Neural progenitor cell (in vitro differentiated cells): ENCODE data around the gene ARHGAP22. TPM values are rescaled to one million over a fixed set of nuclear protein-coding genes. Genes with fewer than 3 reads are reported as not detected.

ENCODE experiments used
- DNase-seq: peaks from one replicate; pipeline ENCODE4 v3.0.0-alpha.2; 2016; ENCODE audit warnings: low spot score
- H2AFZ ChIP-seq: fragments of 200-600 bp; sonication (generic); replicated peaks from 2 replicates; pipeline ENCODE4 v1.6.1; 2016; ENCODE audit warnings: antibody characterized with exemption
- H3F3A ChIP-seq: fragments of 200-600 bp; sonication (generic); 2 replicates; pipeline ENCODE4 v1.6.1; 2016; ENCODE audit warnings: antibody characterized with exemption, low read depth
- H3K27ac ChIP-seq: fragments of 200-600 bp; sonication (generic); 2 replicates; pipeline ENCODE4 v1.5.1; 2016; ENCODE audit warnings: mild to moderate bottlenecking
- H3K27me3 ChIP-seq: fragments of 200-600 bp; sonication (generic); 2 replicates; pipeline ENCODE4 v1.6.1; 2016; ENCODE audit warnings: mild to moderate bottlenecking, moderate library complexity
- H3K36me3 ChIP-seq: fragments of 200-600 bp; sonication (generic); 2 replicates; pipeline ENCODE4 v1.5.1; 2016
- H3K4me1 ChIP-seq: fragments of 200-600 bp; sonication (generic); 2 replicates; pipeline ENCODE4 v1.6.1; 2016; ENCODE audit warnings: mixed run types
- H3K4me2 ChIP-seq: fragments of 200-600 bp; sonication (generic); 2 replicates; pipeline ENCODE4 v1.6.1; 2016
- H3K4me3 ChIP-seq: fragments of 200-600 bp; sonication (generic); 2 replicates; pipeline ENCODE4 v1.5.1; 2016
- H3K79me2 ChIP-seq: fragments of 200-600 bp; sonication (generic); 2 replicates; pipeline ENCODE4 v1.6.1; 2016; ENCODE audit warnings: low read depth
- H3K9ac ChIP-seq: fragments of 200-600 bp; sonication (generic); 2 replicates; pipeline ENCODE4 v1.6.1; 2016
- H3K9me3 ChIP-seq: fragments of 200-600 bp; sonication (generic); 2 replicates; pipeline ENCODE4 v1.5.1; 2016; ENCODE audit warnings: low read depth
- H4K20me1 ChIP-seq: fragments of 200-600 bp; sonication (generic); 2 replicates; pipeline ENCODE4 v1.6.1; 2016; ENCODE audit warnings: low read depth
- H3K27ac Mint-ChIP-seq: 3 replicates; pipeline ENCODE4 v1.8.0; 2021; ENCODE audit warnings: mixed read lengths
- H3K27me3 Mint-ChIP-seq: 2 replicates; pipeline ENCODE4 v1.8.0; 2022; ENCODE audit warnings: low read depth, mild to moderate bottlenecking, inconsistent platforms, moderate library complexity, mixed read lengths; ENCODE audit not compliant: insufficient read depth
- H3K36me3 Mint-ChIP-seq: 3 replicates; pipeline ENCODE4 v1.8.0; 2021; ENCODE audit warnings: mixed read lengths
- H3K4me1 Mint-ChIP-seq: 3 replicates; pipeline ENCODE4 v1.8.0; 2021; ENCODE audit warnings: mixed read lengths
- H3K4me3 Mint-ChIP-seq: 3 replicates; pipeline ENCODE4 v1.8.0; 2021; ENCODE audit warnings: mild to moderate bottlenecking, moderate library complexity, mixed read lengths
- H3K9me3 Mint-ChIP-seq: 3 replicates; pipeline ENCODE4 v1.8.0; 2020; ENCODE audit warnings: mixed read lengths
- CTCF ChIP-seq: fragments of 200-600 bp; sonication (generic); IDR thresholded peaks from 2 replicates; pipeline ENCODE4 v1.5.1; 2017; ENCODE audit warnings: antibody characterized with exemption, mild to moderate bottlenecking
- EZH2 ChIP-seq: fragments of 200-600 bp; sonication (generic); IDR thresholded peaks from 2 replicates; pipeline ENCODE4 v1.6.1; 2017; ENCODE audit warnings: antibody characterized with exemption, mild to moderate bottlenecking, moderate library complexity
- EZH2phosphoT487 ChIP-seq: fragments of 200-600 bp; sonication (generic); IDR thresholded peaks from 2 replicates; pipeline ENCODE4 v1.6.1; 2017; ENCODE audit warnings: antibody characterized with exemption
- total RNA-seq: library from RNA; depleted of rRNA; stranded (reverse); fragments of >200 nt; gene quantifications from 2 replicates; pipeline ENCODE4 v1.2.3, GENCODE V29; 2015; ENCODE audit warnings: low replicate concordance

Gene ARHGAP22
- total RNA-seq, 1 donor from 2014 or later, result 1.7 TPM

GRCh38 chr10:48520594-48520993 is 84.3 kb downstream of the ARHGAP22 start:
- Histone ChIP-seq H3K9me3 (peaks cover 5% of the 10 kb centered on the region), H2AFZ (no peak overlapping the region), H3F3A (peaks cover 15% of the 10 kb centered on the region), H3K27me3 (peaks cover 17% of the 10 kb centered on the region), H3K9ac (no peak overlapping the region), H3K79me2 (no peaks in the 10 kb centered on the region), H3K36me3 (no peaks in the 10 kb centered on the region), H4K20me1 (no peaks in the 10 kb centered on the region), H3K4me2 (peak overlapping the region; percentile 5), H3K4me1 (peaks cover 23% of the 10 kb centered on the region), H3K4me3 (no peak overlapping the region), H3K27ac (no peak overlapping the region)
- no peak overlapping the region for H3K27ac Mint-ChIP-seq
- no peak for TF ChIP-seq EZH2phosphoT487
- no peak for TF ChIP-seq CTCF
- TF ChIP-seq EZH2, result no peak
- H3K36me3 Mint-ChIP-seq, result no peaks in the 10 kb centered on the region
- peaks cover 6% of the 10 kb centered on the region for H3K4me1 Mint-ChIP-seq
- peak overlapping the region; percentile 33 for H3K4me3 Mint-ChIP-seq
- DNase-seq, result no peak
- peaks cover 30% of the 10 kb centered on the region for H3K27me3 Mint-ChIP-seq
- H3K9me3 Mint-ChIP-seq, result peaks cover 4% of the 10 kb centered on the region

GRCh38 chr10:48520184-48520506 is 84.7 kb downstream of the ARHGAP22 start:
- H3K27me3 ChIP-seq, result peaks cover 17% of the 10 kb centered on the region
- no peak overlapping the region for H3K27ac ChIP-seq
- H3K36me3 ChIP-seq, result peaks cover 3% of the 10 kb centered on the region
- H2AFZ ChIP-seq, result no peak overlapping the region
- Mint-ChIP-seq H3K9me3 (peaks cover 4% of the 10 kb centered on the region), H3K4me3 (no peak overlapping the region), H3K27ac (no peak overlapping the region), H3K36me3 (no peaks in the 10 kb centered on the region), H3K27me3 (peaks cover 30% of the 10 kb centered on the region), H3K4me1 (peaks cover 4% of the 10 kb centered on the region)
- TF ChIP-seq CTCF (no peak), EZH2phosphoT487 (no peak), EZH2 (no peak)
- H3K9me3 ChIP-seq, result peaks cover 10% of the 10 kb centered on the region
- DNase-seq, result peak; percentile 24
- H3K4me1 ChIP-seq, result peaks cover 20% of the 10 kb centered on the region
- H3K4me3 ChIP-seq, result no peak overlapping the region
- H3F3A ChIP-seq, result peaks cover 10% of the 10 kb centered on the region
- H3K4me2 ChIP-seq, result peak overlapping the region; percentile 5
- no peaks in the 10 kb centered on the region for H3K79me2 ChIP-seq
- no peaks in the 10 kb centered on the region for H4K20me1 ChIP-seq
- H3K9ac ChIP-seq, result no peak overlapping the region

- Mint-ChIP-seq H3K27ac (no peak overlapping the region), H3K4me3 (peak overlapping the region; percentile 54), H3K4me1 (peaks cover 4% of the 10 kb centered on the region), H3K27me3 (peaks cover 26% of the 10 kb centered on the region), H3K36me3 (no peaks in the 10 kb centered on the region), H3K9me3 (peaks cover 4% of the 10 kb centered on the region)
- no peak overlapping the region for H3K27ac ChIP-seq
- no peak overlapping the region for H3K4me3 ChIP-seq
- no peak overlapping the region for H3K4me2 ChIP-seq
- peaks cover 5% of the 10 kb centered on the region for H3F3A ChIP-seq
- H3K79me2 ChIP-seq, result peaks cover 2% of the 10 kb centered on the region
- no peak overlapping the region for H2AFZ ChIP-seq
- no peak for DNase-seq
- peaks cover 15% of the 10 kb centered on the region for H3K9me3 ChIP-seq
- TF ChIP-seq EZH2, result no peak
- no peak for TF ChIP-seq EZH2phosphoT487
- no peak for TF ChIP-seq CTCF
- no peaks in the 10 kb centered on the region for H4K20me1 ChIP-seq
- H3K9ac ChIP-seq, result no peak overlapping the region
- H3K36me3 ChIP-seq, result peaks cover 8% of the 10 kb centered on the region
- peaks cover 20% of the 10 kb centered on the region for H3K4me1 ChIP-seq
- peaks cover 17% of the 10 kb centered on the region for H3K27me3 ChIP-seq
Measured at GRCh38 chr10:48519481-48520183, 85.2 kb downstream of the ARHGAP22 start.
